Bladder microvascular endothelial cell (primary cell): Measurements from ENCODE around the gene TCHHL1. TPM values are rescaled to one million over a fixed set of nuclear protein-coding genes. Genes with fewer than 3 reads are reported as not detected.

Experiments
- total RNA-seq: library from RNA; depleted of rRNA; stranded (reverse); fragments of >200 nt; gene quantifications from 2 replicates; pipeline ENCODE4 v1.2.3, GENCODE V29; 2014

Gene TCHHL1
- total RNA-seq: not detected in 2 replicates

DNA sequence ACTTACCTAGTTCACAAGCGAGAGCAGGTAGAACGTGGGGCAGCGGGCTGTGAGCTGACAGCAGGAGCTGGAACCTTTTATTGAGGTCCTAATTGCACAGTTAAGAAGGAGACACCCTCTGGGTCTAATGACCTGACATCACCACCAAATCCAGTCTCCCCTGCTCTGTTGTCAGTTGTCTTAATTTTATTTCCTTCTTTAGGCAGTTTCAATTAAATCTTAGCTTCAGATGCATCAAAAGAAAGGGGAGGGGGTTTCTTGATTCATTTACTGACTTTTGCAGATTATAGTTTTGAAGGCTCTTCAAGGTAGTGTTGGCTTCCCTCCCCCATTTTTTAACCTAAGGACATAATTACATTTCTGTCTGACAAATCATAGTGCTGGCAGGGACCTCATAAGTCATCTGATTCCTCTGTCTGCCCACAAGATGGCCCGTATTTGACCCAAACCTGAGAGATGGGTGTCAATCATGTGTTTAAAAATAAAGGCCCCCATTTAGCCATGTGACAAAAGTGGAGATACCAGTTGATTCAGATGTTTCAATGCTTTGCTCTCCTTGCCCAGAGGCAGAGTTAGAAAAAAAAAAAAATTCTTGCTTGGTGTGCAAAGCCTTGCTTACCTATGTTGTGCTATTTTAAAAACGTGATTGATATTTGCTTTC, at the start of gene TCHHL1:
Gene TCHHL1 (minus strand): TSS at position 51 of the 661 bp plus-strand sequence. CDS start 921 bp downstream, outside the sequence.

DNA sequence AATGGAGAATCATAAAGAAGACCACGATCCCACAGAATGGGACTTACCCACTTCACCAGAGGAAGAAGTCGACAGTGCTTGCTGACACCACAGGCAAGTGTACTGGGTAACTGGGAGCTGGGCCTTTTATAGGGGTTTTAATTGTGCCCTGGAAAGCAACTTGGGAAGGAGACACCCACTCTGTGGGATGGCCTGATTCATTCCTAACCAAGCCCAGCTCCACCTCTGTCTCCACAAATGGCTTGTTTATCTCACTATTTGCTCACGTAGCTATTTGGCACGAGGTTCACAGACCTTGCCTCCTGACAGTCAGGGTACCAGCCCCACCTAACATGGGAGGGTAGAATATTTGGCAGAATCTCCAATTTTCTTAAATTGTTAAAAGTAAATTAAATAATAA, 26.5 kb upstream of the TCHHL1 start, which contains the start of gene TCHH:
Gene TCHH (minus strand): TSS at position 101 of the 400 bp plus-strand sequence. CDS start 1,364 bp downstream, outside the sequence.

DNA sequence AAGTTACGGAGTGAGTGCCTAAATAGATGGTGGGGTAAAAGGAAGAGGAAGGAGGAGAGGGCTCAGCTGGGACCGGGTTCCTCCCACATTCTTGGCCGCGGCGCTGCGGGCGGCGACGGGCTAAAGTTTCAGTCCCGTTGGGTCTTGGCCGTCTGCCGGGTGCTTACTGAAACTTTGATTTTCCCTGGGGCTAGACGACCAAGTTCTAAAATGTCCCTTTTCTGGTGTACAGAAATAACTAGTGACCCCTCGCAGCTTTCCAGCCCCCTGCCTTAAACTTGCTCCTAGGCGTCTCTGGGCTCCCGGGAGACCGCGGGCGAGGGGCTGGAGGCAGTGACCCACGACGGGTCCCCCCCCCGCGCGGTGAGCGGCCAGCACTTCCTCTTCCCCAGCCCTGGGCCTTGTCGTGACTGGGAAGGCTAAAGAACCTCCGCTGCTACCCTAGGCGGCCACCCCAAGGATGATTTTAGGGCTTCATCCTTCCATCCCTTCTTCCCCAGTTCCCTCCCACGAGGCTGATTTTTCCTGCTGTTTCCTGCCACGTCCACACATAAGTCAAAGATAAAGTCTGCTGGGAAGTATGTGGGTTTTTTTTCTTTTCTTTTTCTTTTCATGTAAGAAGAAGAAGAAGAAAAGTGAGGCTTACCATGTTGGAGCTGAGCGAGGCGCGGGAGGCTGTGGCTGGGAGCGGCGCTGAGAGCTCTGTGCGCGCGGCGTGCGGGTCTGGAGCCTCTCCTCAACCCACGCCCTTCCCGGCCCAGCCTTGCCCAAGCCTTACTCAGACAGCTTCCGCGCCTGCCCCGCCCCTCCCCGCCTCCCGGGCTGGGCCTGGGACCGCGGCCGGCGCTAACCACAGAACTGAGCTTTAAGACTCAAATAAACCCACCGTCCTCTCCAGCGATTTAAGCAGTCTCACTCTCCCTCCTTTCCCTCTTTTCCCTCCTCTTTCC, 52.3 kb downstream of the TCHHL1 start, which contains the start of gene S100A11:
Gene S100A11 (minus strand): TSS at position 738 of the 950 bp plus-strand sequence. CDS start 89 bp downstream, at position 649.

Other genes starting within 250 kb of the TCHHL1 start
- not detected in 2 replicates for gene C2CD4D, start 249.2 kb downstream of the TCHHL1 start, total RNA-seq
- not detected in 2 replicates for gene THEM5, start 235.4 kb downstream of the TCHHL1 start, total RNA-seq
- gene THEM4, start 179.6 kb downstream of the TCHHL1 start, total RNA-seq: 5.4 and 5.5 TPM in 2 replicates
- gene S100A10, start 95.2 kb downstream of the TCHHL1 start, total RNA-seq: 122 and 213 TPM in 2 replicates
- 16.2 and 19.0 TPM in 2 replicates for gene S100A11, start 52.1 kb downstream of the TCHHL1 start, total RNA-seq
- gene TCHH, start 26.4 kb upstream of the TCHHL1 start, total RNA-seq: under 0.01 and 0.06 TPM in 2 replicates
- gene RPTN, start 70.2 kb upstream of the TCHHL1 start, total RNA-seq: under 0.01 TPM in 1 of 2 replicates, not detected in the other
- gene HRNR, start 135.1 kb upstream of the TCHHL1 start, total RNA-seq: not detected in 2 replicates
- gene FLG, start 236.2 kb upstream of the TCHHL1 start, total RNA-seq: not detected in 2 replicates